GM18519 (cell line): ENCODE measurements around the gene CYP4F3.
"Not testable (repeated sequence)": the region's sequence is repeated elsewhere in the genome, so short reads cannot be mapped to it uniquely, and the experiment has no call there.

Experiments
- ATAC-seq: cut with Tn5 transposase; IDR thresholded peaks from one replicate; pipeline ENCODE4 v1.9.1; 2021; ENCODE audit warnings: mild to moderate bottlenecking, moderate library complexity; ENCODE audit not compliant: unreplicated experiment, low FRiP score

The CYP4F3 gene

DNA sequence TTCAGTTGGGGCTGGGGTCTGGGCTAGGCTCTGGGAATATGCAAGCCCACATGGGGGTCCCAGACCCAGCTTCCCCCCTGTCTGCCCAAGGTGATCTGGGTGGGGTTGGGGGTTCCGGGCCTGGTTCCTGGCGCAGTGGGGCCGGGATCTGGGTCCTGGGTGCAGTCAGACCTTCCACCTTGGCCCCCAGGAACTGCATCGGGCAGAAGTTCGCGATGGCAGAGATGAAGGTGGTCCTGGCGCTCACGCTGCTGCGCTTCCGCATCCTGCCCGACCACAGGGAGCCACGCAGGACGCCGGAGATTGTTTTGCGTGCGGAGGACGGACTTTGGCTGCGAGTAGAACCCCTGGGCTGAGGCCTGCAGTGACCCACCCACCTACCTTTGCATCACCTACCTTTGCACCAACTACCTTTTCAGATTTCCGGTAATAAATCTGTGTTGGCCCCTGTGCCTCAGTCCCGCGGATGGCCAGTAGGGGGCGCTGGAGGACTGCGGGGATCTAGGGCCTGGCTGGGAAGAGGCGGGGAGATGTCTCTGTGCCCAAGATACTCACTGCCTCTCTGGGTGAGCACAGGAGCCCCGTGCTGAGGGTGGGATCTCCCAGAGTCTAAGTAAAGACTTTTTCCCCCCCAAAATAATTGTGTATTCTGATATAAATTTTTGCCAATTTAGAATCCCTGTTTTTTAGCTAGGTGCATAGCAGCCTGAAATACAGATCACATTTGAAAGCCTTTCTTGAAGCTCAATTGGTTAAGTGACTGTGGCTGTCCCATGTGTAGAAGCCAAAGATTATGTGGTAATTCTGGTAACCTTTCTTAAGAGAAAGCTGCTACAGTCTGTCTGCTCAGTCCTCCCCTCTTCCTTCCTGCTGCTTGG lies 11.5 kb upstream of the CYP4F3 start:
- ATAC-seq = no peak

DNA sequence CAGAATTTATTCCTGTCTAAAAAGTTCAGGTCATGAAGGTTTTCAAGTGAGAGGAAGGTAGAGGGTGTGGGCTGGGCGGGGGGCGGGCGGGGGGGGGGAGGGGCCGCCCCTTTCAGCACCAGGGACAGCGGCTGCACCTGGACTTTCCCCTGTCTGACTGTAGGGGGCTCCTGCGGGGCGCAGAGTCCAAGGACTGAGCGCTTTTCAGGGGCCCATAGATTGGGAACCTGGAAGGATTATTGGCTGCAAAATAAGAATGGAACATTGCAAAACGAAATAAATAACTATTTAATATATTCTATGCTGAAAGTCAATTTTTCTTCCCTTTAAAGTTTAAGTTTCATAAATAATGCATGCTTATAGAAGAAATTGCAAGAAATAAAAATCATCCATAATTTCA lies 8.9 kb upstream of the CYP4F3 start:
- no peak for ATAC-seq

DNA sequence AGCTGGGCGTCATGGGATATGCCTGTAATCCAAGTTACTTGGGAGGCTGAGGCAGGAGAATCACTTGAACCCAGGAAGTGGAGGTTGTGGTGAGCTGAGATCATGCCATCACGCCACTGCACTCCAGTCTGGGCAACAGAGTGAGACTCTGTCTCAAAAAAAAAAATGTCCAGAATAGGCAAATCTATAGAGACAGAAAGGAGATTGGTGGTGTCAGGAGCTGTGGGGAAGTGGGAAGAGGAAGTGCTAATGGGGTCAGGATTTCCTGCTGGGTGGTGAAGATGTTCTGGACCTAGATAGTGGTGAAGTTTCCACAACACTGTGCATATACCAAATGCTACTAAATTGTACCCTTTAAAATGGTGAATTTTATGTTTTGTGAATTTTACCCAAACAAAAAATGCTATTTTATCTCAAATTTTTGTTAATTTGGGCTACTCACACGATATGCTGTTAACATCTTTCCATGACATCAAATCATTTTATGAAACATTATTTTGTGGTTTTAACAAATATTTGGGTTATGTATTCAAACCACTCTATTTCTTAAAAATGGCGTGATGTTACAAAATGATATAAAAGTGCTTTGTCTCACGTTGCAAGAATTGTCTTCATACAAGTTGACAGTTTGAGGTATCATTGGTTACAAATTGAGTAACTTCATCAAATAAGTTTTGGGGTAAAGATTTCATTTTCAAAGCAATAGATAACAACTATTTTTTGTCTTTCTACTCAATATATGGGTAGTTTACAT lies 7.4 kb upstream of the CYP4F3 start:
- ATAC-seq = no peak

DNA sequence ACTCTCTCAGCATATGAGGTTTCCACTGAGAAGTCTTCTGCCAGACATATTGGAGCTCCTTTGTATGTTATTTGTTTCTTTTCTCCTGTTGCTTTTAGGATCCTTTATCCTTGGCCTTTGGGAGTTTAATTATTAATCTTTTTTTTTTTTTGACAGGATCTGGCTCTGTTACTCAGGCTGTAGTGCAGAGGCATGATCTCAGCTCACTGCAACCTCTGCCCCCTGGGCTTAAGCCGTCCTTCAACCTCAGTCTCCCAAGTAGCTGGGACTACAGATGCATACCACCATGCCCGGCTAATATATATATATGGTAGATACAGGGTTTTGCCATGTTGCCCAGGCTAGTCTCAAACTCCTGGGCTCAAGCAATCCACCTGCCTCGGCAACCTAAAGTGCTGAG lies 6.6 kb upstream of the CYP4F3 start:
- ATAC-seq = no peak

DNA sequence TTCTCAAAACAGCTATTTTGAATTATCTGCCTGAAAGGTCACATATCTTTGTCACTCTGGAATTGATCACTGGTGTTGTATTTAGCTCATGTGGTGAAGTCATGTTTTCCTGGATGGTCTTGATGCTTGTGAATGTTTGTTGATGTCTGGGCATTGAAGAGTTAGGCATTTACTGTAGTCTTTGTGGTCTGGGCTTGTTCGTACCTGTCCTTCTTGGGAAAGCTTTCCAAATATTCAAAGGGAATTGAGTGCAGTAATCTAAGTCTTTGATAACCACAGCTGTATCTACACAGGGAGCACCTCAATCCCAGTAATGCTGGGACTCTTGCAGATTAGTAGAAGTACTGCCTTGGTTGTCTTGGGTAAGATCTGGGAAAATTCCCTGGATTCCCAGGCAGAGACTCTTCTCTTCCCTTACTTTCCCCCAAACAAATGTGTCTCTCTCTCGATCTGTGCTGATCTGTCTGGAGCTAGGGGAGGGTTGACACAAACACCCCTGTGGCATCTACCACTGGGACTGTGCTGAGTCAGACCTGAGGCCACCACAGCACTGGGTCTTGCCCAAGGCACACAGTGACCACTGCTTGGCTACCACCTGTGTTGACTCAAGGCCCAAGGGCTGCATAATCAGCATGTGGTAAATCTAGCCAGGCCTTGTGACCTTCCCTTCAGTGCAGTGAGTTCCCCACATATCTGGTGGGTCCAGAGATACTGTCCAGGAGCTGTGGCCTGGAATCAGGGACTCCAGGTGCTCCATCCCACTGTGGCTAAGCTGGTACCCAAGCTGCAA lies 5.5 kb upstream of the CYP4F3 start:
- no peak for ATAC-seq

DNA sequence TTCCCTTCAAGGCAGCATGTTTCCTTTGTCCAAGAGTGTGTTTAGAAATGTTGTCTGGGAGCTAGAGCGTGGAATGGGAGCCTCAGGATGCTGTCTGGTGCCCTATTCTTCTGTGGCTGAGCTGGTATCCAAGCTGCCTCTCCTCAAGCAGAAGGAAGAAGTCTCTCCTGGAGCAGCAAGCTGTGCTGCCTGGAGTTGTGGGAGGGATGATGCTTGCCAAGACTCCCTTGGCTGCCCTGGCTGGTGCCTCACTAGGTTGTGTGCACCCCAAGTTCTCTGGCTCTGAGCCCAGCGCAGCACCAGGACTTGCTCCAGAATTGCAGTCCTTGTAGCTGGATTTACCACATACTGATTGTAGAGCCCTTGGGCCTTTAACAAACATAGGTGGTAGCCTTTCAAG lies 4.7 kb upstream of the CYP4F3 start:
- ATAC-seq = no peak

DNA sequence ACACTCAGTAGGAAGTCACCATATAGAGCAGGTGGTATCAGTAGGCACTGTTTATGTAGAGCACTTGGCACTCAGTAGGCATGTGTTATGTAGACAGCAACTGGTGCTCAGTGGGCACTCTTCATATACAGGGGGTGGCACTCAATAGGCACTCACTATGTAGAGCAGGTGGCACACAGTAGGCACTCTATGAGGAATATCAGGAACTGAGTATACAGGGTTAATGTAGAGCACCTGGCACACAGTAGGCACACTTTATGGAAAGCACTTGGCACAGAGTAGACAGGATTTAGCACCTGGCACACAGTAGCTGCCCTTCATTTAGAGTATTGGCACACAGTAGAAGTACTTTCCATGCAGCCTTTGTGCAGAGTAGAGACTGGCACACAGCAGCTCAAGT lies 1.1 kb upstream of the CYP4F3 start:
- no peak for ATAC-seq

DNA sequence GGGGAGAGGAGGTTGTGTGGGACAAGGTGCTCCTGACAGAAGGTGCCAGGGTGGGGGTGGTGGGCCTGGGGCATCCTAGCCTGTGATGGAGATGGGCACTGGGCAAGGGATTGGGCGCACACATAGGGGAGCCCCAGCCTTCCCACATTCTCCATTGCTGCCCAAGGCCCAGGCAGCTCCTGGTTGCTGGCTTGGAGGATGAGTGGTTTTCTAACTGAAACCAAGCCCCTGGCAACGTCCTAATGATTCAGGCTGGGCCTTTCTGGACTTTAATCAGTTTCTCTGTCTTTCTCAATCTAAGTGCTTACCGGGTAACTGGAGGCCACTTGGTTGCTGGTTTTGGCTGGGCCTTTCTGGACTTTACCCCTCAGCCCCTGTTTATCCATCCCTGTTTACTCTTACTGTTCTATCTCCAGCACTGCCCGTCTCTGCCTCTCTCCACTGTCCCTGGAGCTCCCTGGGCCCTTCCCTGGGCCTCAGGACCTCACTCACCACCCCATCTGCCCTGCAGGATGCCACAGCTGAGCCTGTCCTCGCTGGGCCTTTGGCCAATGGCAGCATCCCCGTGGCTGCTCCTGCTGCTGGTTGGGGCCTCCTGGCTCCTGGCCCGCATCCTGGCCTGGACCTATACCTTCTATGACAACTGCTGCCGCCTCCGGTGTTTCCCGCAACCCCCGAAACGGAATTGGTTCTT lies 354 bp downstream of the CYP4F3 start:
- no peak for ATAC-seq

DNA sequence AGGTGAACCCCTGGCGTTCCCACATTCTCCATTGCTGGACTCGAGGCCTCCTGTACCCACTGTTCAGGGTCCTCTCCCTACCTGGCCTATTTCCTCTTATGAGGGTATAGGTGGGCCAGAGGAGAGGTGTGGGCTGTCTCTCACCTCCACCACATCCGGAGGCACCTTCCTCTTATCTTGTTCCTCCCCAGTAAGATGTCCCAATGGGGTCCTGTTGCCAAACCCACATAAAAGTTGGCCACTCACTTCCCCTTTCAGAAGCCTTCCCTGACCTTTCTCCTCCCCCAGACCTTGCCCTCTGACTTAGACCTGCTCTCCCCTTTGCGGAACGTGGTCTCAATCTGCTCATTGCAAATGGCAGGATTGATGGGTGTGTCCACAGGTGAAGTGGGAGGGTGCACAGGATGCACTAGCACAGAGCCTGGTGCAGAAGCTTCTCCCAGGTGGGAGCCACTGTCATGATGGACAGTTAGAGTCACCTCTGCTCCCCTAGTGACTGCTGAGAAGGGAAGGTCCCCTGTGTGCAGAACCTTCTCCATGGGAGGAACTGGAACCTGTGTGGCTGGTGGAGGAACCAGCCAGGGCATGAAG lies 1.3 kb downstream of the CYP4F3 start:
- no peak for ATAC-seq

DNA sequence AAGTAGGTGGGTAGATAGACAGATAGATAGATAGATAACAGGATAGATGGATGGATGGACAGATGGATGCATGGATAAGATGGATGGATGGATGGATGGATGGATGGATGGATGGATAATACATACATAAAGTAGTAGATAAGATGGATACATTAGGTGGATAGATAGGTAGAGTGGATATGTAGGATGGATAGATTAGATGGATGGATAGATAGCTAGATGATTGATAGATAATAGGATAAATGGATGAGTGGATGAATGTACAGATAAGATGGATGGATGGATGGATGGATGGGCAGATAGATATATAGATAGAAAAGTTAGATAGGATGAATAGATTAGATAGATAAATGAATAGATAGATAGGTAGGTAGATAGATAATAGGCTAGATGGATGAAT lies 2.1 kb downstream of the CYP4F3 start:
- no peak for ATAC-seq

DNA sequence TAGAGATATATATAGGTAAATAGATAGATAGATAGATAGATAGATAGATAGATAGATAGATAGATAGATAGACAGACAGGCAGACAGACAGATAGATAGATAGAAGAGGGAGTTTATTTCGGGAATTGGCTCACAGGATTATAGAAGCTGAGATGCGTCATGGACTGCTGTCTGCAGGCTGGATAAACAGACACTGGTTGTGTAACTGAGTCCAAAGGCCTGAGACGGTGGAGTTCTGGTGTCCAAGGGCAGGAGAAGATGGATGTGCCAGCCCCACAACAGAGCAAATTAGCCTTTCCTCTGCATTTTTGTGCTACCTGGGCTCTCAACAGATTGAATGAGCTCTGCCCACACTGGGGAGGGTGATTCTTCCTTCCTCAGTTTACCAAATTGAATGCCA lies 2.7 kb downstream of the CYP4F3 start:
- ATAC-seq = no peak

DNA sequence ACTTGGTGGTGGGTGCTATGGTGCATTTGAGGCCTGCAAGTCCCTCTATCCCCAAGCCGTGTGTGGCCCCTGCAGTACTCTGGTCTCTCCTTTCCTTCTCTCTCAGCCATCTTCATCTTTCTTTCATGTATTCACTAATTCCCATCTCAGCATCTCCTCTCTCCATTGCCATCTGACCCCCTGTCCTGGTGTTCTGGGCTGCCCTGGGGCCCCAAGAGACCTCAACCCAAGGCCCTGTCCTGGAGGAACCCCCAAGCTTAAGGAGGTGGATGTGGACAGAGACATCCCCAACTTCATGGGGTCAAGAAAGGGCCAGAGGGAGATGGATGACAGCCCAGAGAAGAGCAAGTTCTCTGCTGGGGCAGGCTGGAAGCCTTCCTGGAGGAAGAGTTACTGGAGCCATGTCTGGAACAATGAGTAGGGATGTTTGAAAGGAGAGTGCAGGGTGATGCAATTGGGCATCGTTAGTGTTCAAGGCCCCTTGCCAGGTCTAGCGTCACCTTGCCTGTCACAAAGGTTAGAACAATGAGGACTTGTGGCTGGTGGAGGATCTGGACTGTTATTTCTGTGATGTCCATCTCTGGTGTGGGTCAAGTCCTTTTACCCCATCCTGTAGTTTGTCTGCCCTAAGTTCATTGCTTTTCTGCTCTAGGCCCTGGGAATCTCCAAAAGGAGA lies 3.5 kb downstream of the CYP4F3 start:
- ATAC-seq = no peak

DNA sequence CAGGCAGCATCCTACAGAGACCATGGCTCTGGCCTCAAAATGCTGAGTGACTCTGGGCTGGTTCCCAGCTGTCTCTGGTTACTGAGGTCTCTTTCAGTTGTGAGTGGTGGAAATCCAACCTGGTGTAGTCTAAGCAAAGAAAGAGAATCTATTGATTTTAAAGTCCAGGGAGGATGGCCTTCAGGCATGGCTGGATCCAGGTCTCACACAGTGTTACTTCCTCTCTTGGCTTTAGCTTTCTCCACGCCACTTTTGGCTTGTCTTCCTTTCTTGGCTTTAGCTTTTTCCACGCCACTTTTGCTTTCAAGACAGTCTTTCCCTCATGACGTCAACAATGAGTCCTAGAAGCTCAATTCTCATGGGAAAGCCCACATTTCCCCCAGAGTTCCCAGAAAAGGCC lies 4.1 kb downstream of the CYP4F3 start:
- no peak for ATAC-seq

DNA sequence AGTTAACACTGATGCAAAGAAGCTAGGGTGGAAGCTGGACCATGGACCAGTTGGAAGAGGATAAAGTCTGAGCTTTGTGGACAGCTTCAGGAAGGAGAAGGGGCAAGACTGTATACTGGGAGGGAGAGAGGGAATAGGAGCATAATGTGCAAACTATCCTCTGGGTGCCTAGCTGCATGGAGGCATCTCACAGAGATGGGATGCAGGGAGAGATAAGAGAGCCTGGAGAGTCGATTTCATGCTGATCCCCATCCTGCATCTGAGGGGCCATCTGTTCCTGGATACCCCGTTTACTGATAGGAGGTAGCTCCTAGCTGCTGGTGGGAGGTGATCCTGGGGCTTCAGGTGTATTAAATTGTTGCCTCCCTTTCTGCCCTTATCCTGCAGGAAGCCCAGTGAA lies 8.8 kb downstream of the CYP4F3 start:
- no peak for ATAC-seq

DNA sequence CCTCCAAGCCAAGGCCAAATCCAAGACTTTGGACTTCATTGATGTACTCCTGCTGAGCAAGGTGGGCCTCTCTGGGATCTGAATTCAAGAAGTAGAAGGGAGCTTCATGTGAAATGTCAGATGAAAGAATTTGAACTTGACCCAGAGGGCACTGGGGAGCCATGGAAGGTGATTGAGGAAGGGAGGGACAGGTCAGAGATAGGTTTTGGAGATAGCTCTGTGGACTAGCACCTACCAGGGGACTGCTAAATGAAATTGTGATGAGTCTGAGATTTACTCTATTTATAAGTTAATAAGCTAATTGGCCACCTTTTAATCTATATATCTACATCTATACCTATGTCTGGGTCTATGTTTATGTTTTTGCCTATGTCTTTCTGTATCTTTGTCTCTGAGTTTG lies 9.4 kb downstream of the CYP4F3 start:
- ATAC-seq = not testable (repeated sequence)

DNA sequence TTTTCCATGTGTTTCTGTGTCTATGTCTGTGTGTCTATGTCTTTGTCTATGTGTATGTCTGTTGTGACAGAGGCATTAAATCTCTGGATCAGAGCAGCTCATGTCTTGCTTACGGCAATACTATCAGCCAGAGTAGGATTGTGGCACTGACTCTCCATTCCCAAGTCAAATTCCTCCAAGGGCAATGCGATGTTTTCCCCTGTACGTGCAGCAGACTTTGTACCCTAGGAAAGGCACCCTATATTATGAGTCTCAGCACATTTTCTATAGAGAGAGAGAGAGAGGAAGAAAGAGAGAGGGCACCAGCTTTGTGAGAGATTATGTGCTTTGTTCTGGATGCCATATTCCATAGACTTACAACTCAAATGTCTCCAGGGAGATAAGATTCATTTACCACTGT lies 11.1 kb downstream of the CYP4F3 start:
- no peak for ATAC-seq

DNA sequence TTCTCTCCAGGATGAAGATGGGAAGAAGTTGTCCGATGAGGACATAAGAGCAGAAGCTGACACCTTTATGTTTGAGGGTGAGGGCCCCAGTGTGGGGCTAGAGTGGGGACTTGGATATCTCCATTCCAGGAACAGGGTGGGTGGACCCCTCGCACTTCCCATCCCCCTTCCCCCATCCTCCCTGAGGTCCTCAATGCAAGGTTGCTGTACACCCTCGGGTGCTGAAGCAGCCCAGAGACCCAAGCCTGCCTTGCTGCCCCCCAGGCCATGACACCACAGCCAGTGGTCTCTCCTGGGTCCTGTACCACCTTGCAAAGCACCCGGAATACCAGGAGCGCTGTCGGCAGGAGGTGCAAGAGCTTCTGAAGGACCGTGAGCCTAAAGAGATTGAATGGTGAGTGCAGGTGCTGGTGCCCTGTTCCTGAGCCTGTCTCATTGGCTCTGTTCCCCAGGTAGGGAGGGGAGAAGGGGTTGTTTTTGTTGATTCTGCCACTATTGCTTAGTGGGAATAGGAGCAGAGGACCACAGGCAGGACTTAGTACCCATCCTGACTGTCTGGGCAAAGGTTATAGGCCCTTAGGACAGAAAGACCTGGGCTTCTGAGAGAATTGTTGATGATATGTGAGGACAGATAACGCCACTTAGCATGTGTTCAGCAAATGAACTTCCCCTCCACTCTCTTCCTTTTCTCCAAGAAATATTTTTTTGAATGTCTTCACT lies 12.0 kb downstream of the CYP4F3 start:
- ATAC-seq = no peak

DNA sequence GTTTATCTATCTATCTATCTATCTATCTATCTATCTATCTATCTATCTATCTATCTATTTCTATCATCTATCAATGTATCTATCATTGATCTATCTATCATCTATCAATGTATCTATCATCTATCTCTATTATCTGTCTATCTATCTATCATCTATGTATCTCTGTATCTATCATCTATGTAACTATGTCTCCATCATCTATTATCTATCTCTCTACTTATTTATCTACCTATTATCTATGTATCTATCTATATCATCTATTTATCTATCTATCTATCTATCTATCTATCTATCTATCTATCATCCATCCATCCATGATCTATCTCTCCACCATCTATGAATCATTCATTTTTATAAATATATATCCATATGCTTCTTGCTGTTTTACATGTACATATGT lies 15.8 kb downstream of the CYP4F3 start:
- no peak for ATAC-seq

DNA sequence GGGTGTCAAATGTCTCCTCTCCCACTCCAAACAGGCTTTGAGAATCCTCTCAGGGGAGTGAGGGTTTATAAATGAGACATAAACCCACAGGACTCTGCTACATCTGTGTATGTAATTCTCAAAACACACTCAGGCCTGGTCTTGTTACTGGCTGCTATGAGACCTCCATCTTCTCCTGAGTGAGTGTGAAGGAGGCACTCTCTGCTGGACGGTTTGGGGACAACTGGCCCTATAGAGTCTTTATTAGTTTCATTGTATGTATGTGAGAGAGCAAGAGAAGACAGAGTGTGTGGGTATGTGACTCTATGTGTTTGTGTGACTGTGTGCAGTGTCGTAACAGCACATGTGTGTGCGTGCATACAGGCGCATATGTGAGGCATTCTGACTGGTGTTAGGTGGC lies 22.6 kb downstream of the CYP4F3 start:
- no peak for ATAC-seq
